ENCODE data around the gene CDK2AP2. TPM values are rescaled to one million over a fixed set of nuclear protein-coding genes. Genes with fewer than 3 reads are reported as not detected.

Gene CDK2AP2
- total and polyA plus RNA-seq, 2 experiments from 2014 or later: 29.6 to 55.2 TPM

DNA sequence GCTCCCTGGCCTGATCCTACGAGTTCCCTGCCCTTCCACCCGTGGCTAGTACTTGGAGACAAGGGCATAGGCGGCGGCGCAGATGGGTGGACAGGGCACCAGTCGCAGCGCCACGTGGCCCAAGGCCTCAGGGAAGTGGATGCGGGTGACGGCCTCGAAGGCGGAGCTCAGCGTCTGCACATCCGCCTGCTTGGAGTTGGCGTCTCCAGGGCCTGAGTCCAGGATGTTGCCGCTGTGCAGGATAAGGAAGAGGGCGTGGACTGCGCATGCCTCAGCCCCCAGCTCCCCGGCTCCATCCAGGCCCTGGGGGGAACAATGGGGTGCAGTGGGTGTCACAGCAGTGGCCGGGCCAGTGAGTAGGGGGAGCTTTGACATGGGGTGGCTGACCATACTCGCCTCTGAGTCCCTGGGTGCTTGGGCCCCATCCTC is 9.4 kb downstream of the CDK2AP2 start:
- H3K27me3 ChIP-seq (replicated peaks; ENCODE audit: insufficient read depth): no peaks in the 10 kb centered on the region
- no peak overlapping the region for H3K27ac ChIP-seq
- in situ Hi-C loops (cut with MboI): no loop called here
- H3K4me2 ChIP-seq (ENCODE audit: unreplicated experiment): no peak overlapping the region
- H3K9me3 ChIP-seq (ENCODE audit: low read depth): no peaks in the 10 kb centered on the region
- no peak overlapping the region for H3K9ac ChIP-seq
- no peaks in the 10 kb centered on the region for H4K20me1 ChIP-seq (ENCODE audit: insufficient read depth)
- no peaks in the 10 kb centered on the region for H3F3A ChIP-seq (ENCODE audit: insufficient read depth)
- DNase-seq: no peak
- WGBS, 2 experiments (ENCODE audit: low coverage in 1 of 2, low lambda C conversion rate in 2 of 2, missing lambda C conversion rate in 2 of 2): 93 to 95% methylated on average over 18 to 21 of the region's 21 CpGs
- no peak overlapping the region for H2AFZ ChIP-seq
- TF ChIP-seq EZH2phosphoT487 (IDR thresholded peaks at IDR 0.05; ENCODE audit: insufficient read depth, low read depth) (no peak), EZH2 (IDR thresholded peaks at IDR 0.05; ENCODE audit: insufficient read depth, poor library complexity, severe bottlenecking) (no peak)
- H3K9me2 ChIP-seq (ENCODE audit: insufficient read depth): no peaks in the 10 kb centered on the region
- no peaks in the 10 kb centered on the region for H3K36me3 ChIP-seq (ENCODE audit: low read depth)
- H3K4me1 ChIP-seq (ENCODE audit: insufficient read depth): no peaks in the 10 kb centered on the region
- no peak overlapping the region for H3K4me3 ChIP-seq
- H3K79me2 ChIP-seq (ENCODE audit: insufficient read depth): no peaks in the 10 kb centered on the region

- Histone ChIP-seq H3K9me2 (ENCODE audit: insufficient read depth) (no peaks in the 10 kb centered on the region), H3K9me3 (ENCODE audit: low read depth) (no peaks in the 10 kb centered on the region), H2AFZ (no peak overlapping the region), H3K27ac (no peak overlapping the region), H3K79me2 (ENCODE audit: insufficient read depth) (no peaks in the 10 kb centered on the region), H3K9ac (no peak overlapping the region), H3K36me3 (ENCODE audit: low read depth) (no peaks in the 10 kb centered on the region), H3K4me3 (no peak overlapping the region), H3K4me2 (ENCODE audit: unreplicated experiment) (no peak overlapping the region), H3K4me1 (ENCODE audit: insufficient read depth) (no peaks in the 10 kb centered on the region), H3K27me3 (replicated peaks; ENCODE audit: insufficient read depth) (no peaks in the 10 kb centered on the region), H4K20me1 (ENCODE audit: insufficient read depth) (no peaks in the 10 kb centered on the region), H3F3A (ENCODE audit: insufficient read depth) (no peaks in the 10 kb centered on the region)
- no peak for TF ChIP-seq EZH2phosphoT487 (IDR thresholded peaks at IDR 0.05; ENCODE audit: insufficient read depth, low read depth)
- TF ChIP-seq EZH2 (IDR thresholded peaks at IDR 0.05; ENCODE audit: insufficient read depth, poor library complexity, severe bottlenecking): no peak
- 95% methylated on average over 21 of the region's 21 CpGs for WGBS, 2 experiments (ENCODE audit: low coverage in 1 of 2, low lambda C conversion rate in 2 of 2, missing lambda C conversion rate in 2 of 2)
- in situ Hi-C loops (cut with MboI): no loop called here
- DNase-seq: no peak
Observed at GRCh38 chr11:67497656-67498291, 10.2 kb downstream of the CDK2AP2 start.

GRCh38 chr11:67496113-67496512 is 11.8 kb downstream of the CDK2AP2 start:
- H3K9me3 ChIP-seq (ENCODE audit: low read depth): no peaks in the 10 kb centered on the region
- H3K36me3 ChIP-seq (ENCODE audit: low read depth): no peaks in the 10 kb centered on the region
- no peak overlapping the region for H3K9ac ChIP-seq
- no peak for DNase-seq
- in situ Hi-C loops (cut with MboI): no loop called here
- H3K27me3 ChIP-seq (replicated peaks; ENCODE audit: insufficient read depth): no peaks in the 10 kb centered on the region
- no peaks in the 10 kb centered on the region for H3K79me2 ChIP-seq (ENCODE audit: insufficient read depth)
- no peaks in the 10 kb centered on the region for H3K9me2 ChIP-seq (ENCODE audit: insufficient read depth)
- H3F3A ChIP-seq (ENCODE audit: insufficient read depth): no peaks in the 10 kb centered on the region
- no peak overlapping the region for H3K4me3 ChIP-seq
- 96 to 98% methylated on average over 10 to 12 of the region's 12 CpGs for WGBS, 2 experiments (ENCODE audit: low coverage in 1 of 2, low lambda C conversion rate in 2 of 2, missing lambda C conversion rate in 2 of 2)
- H2AFZ ChIP-seq: no peak overlapping the region
- H3K4me1 ChIP-seq (ENCODE audit: insufficient read depth): no peaks in the 10 kb centered on the region
- no peak overlapping the region for H3K4me2 ChIP-seq (ENCODE audit: unreplicated experiment)
- TF ChIP-seq EZH2 (IDR thresholded peaks at IDR 0.05; ENCODE audit: insufficient read depth, poor library complexity, severe bottlenecking) (no peak), EZH2phosphoT487 (IDR thresholded peaks at IDR 0.05; ENCODE audit: insufficient read depth, low read depth) (no peak)
- H3K27ac ChIP-seq: no peak overlapping the region
- no peaks in the 10 kb centered on the region for H4K20me1 ChIP-seq (ENCODE audit: insufficient read depth)

- Histone ChIP-seq H3K4me1 (ENCODE audit: insufficient read depth) (no peaks in the 10 kb centered on the region), H3K27ac (no peak overlapping the region), H2AFZ (no peak overlapping the region), H3K36me3 (ENCODE audit: low read depth) (no peaks in the 10 kb centered on the region), H3K79me2 (ENCODE audit: insufficient read depth) (no peaks in the 10 kb centered on the region), H3K27me3 (replicated peaks; ENCODE audit: insufficient read depth) (no peaks in the 10 kb centered on the region), H3K4me2 (ENCODE audit: unreplicated experiment) (no peak overlapping the region), H3F3A (ENCODE audit: insufficient read depth) (no peaks in the 10 kb centered on the region), H4K20me1 (ENCODE audit: insufficient read depth) (no peaks in the 10 kb centered on the region), H3K9me2 (ENCODE audit: insufficient read depth) (no peaks in the 10 kb centered on the region), H3K9me3 (ENCODE audit: low read depth) (no peaks in the 10 kb centered on the region), H3K9ac (no peak overlapping the region), H3K4me3 (no peak overlapping the region)
- 96 to 98% methylated on average over 15 to 16 of the region's 16 CpGs for WGBS, 2 experiments (ENCODE audit: low coverage in 1 of 2, low lambda C conversion rate in 2 of 2, missing lambda C conversion rate in 2 of 2)
- TF ChIP-seq EZH2phosphoT487 (IDR thresholded peaks at IDR 0.05; ENCODE audit: insufficient read depth, low read depth) (no peak), EZH2 (IDR thresholded peaks at IDR 0.05; ENCODE audit: insufficient read depth, poor library complexity, severe bottlenecking) (no peak)
- no peak for DNase-seq
- in situ Hi-C loops (cut with MboI): no loop called here
Observed at GRCh38 chr11:67495234-67496005, 12.5 kb downstream of the CDK2AP2 start.

All from GM23248 (cell line).